EL (cell line): Measurements from ENCODE around the gene BRD7.

Experiments used
- DNase-seq: peaks from one replicate; pipeline ENCODE4 v3.0.0-alpha.2; 2016

The BRD7 gene

GRCh38 chr16:50316848-50317630 lies 51.7 kb downstream of the BRD7 start:
- DNase-seq, result no peak

- DNase-seq, result no peak
Observed at GRCh38 chr16:50316102-50316847, 52.5 kb downstream of the BRD7 start.

GRCh38 chr16:50315346-50315997 lies 53.3 kb downstream of the BRD7 start:
- DNase-seq, result no peak

- no peak for DNase-seq
Observed at GRCh38 chr16:50314665-50315064, 54.1 kb downstream of the BRD7 start.

- DNase-seq, result no peak
Observed at GRCh38 chr16:50313596-50314478, 55.0 kb downstream of the BRD7 start.

- DNase-seq, result no peak
Observed at GRCh38 chr16:50311891-50312501, 56.8 kb downstream of the BRD7 start.

GRCh38 chr16:50311134-50311528 lies 57.7 kb downstream of the BRD7 start:
- no peak for DNase-seq

- DNase-seq, result no peak
Observed at GRCh38 chr16:50310308-50311133, 58.3 kb downstream of the BRD7 start.

- no peak for DNase-seq
Observed at GRCh38 chr16:50309527-50310307, 59.1 kb downstream of the BRD7 start.

GRCh38 chr16:50309156-50309526 lies 59.6 kb downstream of the BRD7 start:
- DNase-seq, result no peak

- DNase-seq, result no peak
Observed at GRCh38 chr16:50308237-50308965, 60.4 kb downstream of the BRD7 start.

- no peak for DNase-seq
Observed at GRCh38 chr16:50306287-50306686, 62.5 kb downstream of the BRD7 start.

GRCh38 chr16:50305441-50306061 lies 63.2 kb downstream of the BRD7 start:
- no peak for DNase-seq

GRCh38 chr16:50304467-50305440 lies 64.0 kb downstream of the BRD7 start:
- no peak for DNase-seq

- no peak for DNase-seq
Observed at GRCh38 chr16:50303605-50304466, 65.0 kb downstream of the BRD7 start.

GRCh38 chr16:50303041-50303604 lies 65.7 kb downstream of the BRD7 start:
- no peak for DNase-seq
